MM.1S (cell line): ENCODE measurements around the gene FBF1.

ENCODE experiments used
- DNase-seq: peaks from one replicate; pipeline ENCODE4 v3.0.0-alpha.2; 2015
- H2AFZ ChIP-seq: fragments of 300-600 bp; sonication (generic); 2 replicates; pipeline ENCODE4 v1.6.0; 2016; ENCODE audit warnings: antibody characterized with exemption, low read length
- H3F3A ChIP-seq: fragments of 300-600 bp; sonication (generic); 2 replicates; pipeline ENCODE4 v1.6.1; 2016; ENCODE audit warnings: mild to moderate bottlenecking, antibody characterized with exemption, low read length, moderate library complexity, mixed read lengths; ENCODE audit not compliant: insufficient read depth
- H3K27ac ChIP-seq: fragments of 300-600 bp; sonication (generic); 2 replicates; pipeline ENCODE4 v1.5.1; 2016; ENCODE audit warnings: mild to moderate bottlenecking, low read length
- H3K27me3 ChIP-seq: fragments of 300-600 bp; sonication (generic); replicated peaks from 2 replicates; pipeline ENCODE4 v1.6.0; 2016; ENCODE audit warnings: low read length; ENCODE audit not compliant: insufficient read depth
- H3K36me3 ChIP-seq: fragments of 300-600 bp; sonication (generic); replicated peaks from 2 replicates; pipeline ENCODE4 v1.6.1; 2016; ENCODE audit warnings: mild to moderate bottlenecking, low read length, mixed read lengths; ENCODE audit not compliant: insufficient read depth
- H3K4me1 ChIP-seq: fragments of 300-600 bp; sonication (generic); 2 replicates; pipeline ENCODE4 v1.6.1; 2016; ENCODE audit warnings: low read length, mixed read lengths
- H3K4me2 ChIP-seq: fragments of 300-600 bp; sonication (generic); 2 replicates; pipeline ENCODE4 v1.6.0; 2016; ENCODE audit warnings: low read depth, low read length
- H3K4me3 ChIP-seq: fragments of 300-600 bp; sonication (generic); 2 replicates; pipeline ENCODE4 v1.5.1; 2016; ENCODE audit warnings: low read length, mixed read lengths
- H3K79me2 ChIP-seq: fragments of 300-600 bp; sonication (generic); 2 replicates; pipeline ENCODE4 v1.6.1; 2016; ENCODE audit warnings: mixed run types, low read length, mixed read lengths
- H3K9ac ChIP-seq: fragments of 300-600 bp; sonication (generic); 2 replicates; pipeline ENCODE4 v1.6.1; 2016; ENCODE audit warnings: low read length, mixed read lengths
- H3K9me2 ChIP-seq: fragments of 300-600 bp; sonication (generic); replicated peaks from 2 replicates; pipeline ENCODE4 v1.6.1; 2016; ENCODE audit warnings: mild to moderate bottlenecking, low read length, mixed read lengths; ENCODE audit not compliant: insufficient read depth
- H3K9me3 ChIP-seq: fragments of 300-600 bp; sonication (generic); replicated peaks from 2 replicates; pipeline ENCODE4 v1.6.1; 2016; ENCODE audit warnings: mild to moderate bottlenecking, low read length, mixed read lengths; ENCODE audit not compliant: insufficient read depth
- H4K20me1 ChIP-seq: fragments of 300-600 bp; sonication (generic); 2 replicates; pipeline ENCODE4 v1.6.1; 2016; ENCODE audit warnings: mild to moderate bottlenecking, low read length, moderate library complexity, mixed read lengths; ENCODE audit not compliant: insufficient read depth
- EZH2 ChIP-seq: fragments of 300-600 bp; sonication (generic); optimal IDR thresholded peaks from 2 replicates; pipeline ENCODE3; 2017; ENCODE audit warnings: low read depth, mild to moderate bottlenecking, antibody characterized with exemption, low read length, mixed read lengths
- EZH2phosphoT487 ChIP-seq: fragments of 300-600 bp; sonication (generic); IDR thresholded peaks from 2 replicates; pipeline ENCODE4 v1.6.1; 2018; ENCODE audit warnings: antibody characterized with exemption, low read length
- TF ChIP-seq, protein P1 (sequence below): fragments of 300-600 bp; sonication (generic); IDR thresholded peaks from 2 replicates; pipeline ENCODE4 v1.5.1; 2016; ENCODE audit warnings: antibody characterized with exemption, low read length, mixed read lengths

Gene FBF1

DNA sequence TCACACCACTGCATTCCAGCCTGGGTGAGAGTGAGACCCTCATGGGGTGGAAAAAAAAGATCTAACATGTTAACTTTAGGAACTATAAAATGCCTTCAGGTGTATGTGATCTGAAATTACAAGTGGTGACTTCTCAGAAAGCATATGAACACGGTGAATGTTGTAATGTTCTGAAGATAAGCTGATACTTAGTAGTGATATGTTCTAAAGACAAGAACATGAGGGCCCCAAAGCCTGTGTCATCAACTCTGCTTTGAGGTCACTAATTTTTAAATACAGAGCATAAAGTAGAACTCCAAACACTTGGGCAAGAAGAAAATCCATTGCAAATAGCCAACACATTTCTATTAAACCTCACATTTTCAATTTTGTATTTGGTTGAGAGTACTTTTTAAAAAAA, 2.6 kb upstream of the FBF1 start:
- Histone ChIP-seq H4K20me1 (no peaks in the 10 kb centered on the region), H3F3A (no peaks in the 10 kb centered on the region), H3K36me3 (no peaks in the 10 kb centered on the region), H3K27me3 (no peaks in the 10 kb centered on the region), H3K4me1 (peaks cover 6% of the 10 kb centered on the region), H3K9ac (no peak overlapping the region), H3K79me2 (no peaks in the 10 kb centered on the region), H3K9me3 (no peaks in the 10 kb centered on the region), H3K4me3 (no peak overlapping the region), H3K27ac (no peak overlapping the region), H2AFZ (no peak overlapping the region), H3K9me2 (no peaks in the 10 kb centered on the region), H3K4me2 (no peak overlapping the region)
- TF ChIP-seq EZH2 (no peak), EZH2phosphoT487 (no peak)
- no peak for DNase-seq

DNA sequence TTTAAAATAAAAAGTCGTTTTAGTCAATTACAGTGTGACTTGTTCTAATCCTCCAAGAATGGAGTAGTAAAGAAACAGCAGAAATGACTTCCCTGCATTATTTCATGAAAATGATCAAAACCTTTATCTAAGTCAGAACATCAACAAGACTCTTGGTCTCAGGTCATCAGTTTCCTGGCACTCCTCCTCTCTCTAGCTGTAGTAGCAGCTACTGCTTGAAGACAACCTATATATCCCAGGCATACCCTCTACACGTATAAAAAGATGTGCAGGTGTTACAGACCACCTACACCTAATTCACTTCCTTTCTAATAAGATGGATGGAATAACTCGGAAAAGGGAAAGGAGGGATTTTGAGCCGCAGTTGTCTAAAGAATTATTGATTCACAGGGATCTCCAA, 1.6 kb upstream of the FBF1 start:
- H3K9me2 ChIP-seq = no peaks in the 10 kb centered on the region
- no peak overlapping the region for H3K9ac ChIP-seq
- H4K20me1 ChIP-seq = no peaks in the 10 kb centered on the region
- H3K4me2 ChIP-seq = no peak overlapping the region
- DNase-seq = no peak
- H3K36me3 ChIP-seq = no peaks in the 10 kb centered on the region
- no peaks in the 10 kb centered on the region for H3K79me2 ChIP-seq
- H3K27ac ChIP-seq = no peak overlapping the region
- no peak overlapping the region for H3K4me3 ChIP-seq
- H2AFZ ChIP-seq = no peak overlapping the region
- TF ChIP-seq, protein P1, sequence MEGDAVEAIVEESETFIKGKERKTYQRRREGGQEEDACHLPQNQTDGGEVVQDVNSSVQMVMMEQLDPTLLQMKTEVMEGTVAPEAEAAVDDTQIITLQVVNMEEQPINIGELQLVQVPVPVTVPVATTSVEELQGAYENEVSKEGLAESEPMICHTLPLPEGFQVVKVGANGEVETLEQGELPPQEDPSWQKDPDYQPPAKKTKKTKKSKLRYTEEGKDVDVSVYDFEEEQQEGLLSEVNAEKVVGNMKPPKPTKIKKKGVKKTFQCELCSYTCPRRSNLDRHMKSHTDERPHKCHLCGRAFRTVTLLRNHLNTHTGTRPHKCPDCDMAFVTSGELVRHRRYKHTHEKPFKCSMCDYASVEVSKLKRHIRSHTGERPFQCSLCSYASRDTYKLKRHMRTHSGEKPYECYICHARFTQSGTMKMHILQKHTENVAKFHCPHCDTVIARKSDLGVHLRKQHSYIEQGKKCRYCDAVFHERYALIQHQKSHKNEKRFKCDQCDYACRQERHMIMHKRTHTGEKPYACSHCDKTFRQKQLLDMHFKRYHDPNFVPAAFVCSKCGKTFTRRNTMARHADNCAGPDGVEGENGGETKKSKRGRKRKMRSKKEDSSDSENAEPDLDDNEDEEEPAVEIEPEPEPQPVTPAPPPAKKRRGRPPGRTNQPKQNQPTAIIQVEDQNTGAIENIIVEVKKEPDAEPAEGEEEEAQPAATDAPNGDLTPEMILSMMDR = no peak
- no peak for TF ChIP-seq EZH2
- TF ChIP-seq EZH2phosphoT487 = no peak
- no peaks in the 10 kb centered on the region for H3K9me3 ChIP-seq
- H3K27me3 ChIP-seq = no peaks in the 10 kb centered on the region
- no peaks in the 10 kb centered on the region for H3F3A ChIP-seq
- peaks cover 6% of the 10 kb centered on the region for H3K4me1 ChIP-seq

DNA sequence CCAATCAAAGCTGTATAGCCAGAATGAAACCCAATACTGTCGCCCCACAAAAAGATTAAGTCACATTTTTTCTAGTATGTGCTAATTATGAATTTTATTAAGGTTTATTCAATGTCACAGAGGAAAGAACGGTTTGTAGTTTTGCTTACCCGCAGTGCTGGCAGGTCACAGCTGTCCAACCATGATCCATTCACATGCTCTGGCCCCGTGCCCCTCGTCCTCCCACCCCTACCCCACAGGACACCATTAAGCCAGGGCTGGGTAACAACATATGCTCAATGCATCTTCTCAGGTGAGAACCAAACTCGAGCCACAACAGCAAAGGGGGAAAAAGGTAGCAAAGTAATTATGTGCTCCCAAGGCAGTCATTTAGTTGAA, 589 bp upstream of the FBF1 start:
- no peaks in the 10 kb centered on the region for H3K79me2 ChIP-seq
- peak overlapping the region; percentile 88 for H3K4me3 ChIP-seq
- peak overlapping the region; percentile 84; the same call in 1 of the 2 replicates for H3K9ac ChIP-seq
- H3K4me2 ChIP-seq = peak overlapping the region; percentile 91
- H3F3A ChIP-seq = no peaks in the 10 kb centered on the region
- no peak for DNase-seq
- no peak overlapping the region for H3K27ac ChIP-seq
- H3K9me3 ChIP-seq = no peaks in the 10 kb centered on the region
- no peaks in the 10 kb centered on the region for H3K9me2 ChIP-seq
- H4K20me1 ChIP-seq = no peaks in the 10 kb centered on the region
- TF ChIP-seq, protein P1 = no peak
- TF ChIP-seq EZH2phosphoT487 (no peak), EZH2 (no peak)
- no peaks in the 10 kb centered on the region for H3K27me3 ChIP-seq
- H3K4me1 ChIP-seq = peaks cover 6% of the 10 kb centered on the region
- H3K36me3 ChIP-seq = no peaks in the 10 kb centered on the region
- peak overlapping the region; percentile 65 for H2AFZ ChIP-seq

DNA sequence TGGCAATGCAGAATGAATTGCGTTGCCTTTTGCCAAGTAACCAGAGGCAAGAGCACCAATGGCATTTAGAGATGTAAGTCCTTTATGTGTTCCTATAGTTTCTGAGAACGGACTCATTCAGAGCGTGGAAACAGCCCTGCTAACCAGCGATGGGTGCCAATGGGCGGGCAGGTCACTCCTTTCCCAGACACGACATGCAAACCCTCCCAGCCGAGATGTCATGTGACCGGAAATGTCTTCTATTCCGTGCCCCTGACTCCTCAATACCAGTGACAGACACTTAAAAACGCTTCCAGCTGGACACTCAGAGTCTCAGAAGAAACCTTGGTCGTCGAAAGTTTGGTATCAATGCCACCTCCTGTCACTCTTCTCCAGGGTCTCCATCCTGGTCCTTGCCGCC, 3.2 kb downstream of the FBF1 start:
- Histone ChIP-seq H4K20me1 (no peaks in the 10 kb centered on the region), H3K4me2 (no peak overlapping the region), H3K9me2 (no peaks in the 10 kb centered on the region), H3K4me1 (peaks cover 6% of the 10 kb centered on the region), H3K4me3 (no peak overlapping the region), H3K27ac (no peak overlapping the region), H3F3A (no peaks in the 10 kb centered on the region), H3K79me2 (no peaks in the 10 kb centered on the region), H3K9me3 (no peaks in the 10 kb centered on the region), H3K36me3 (no peaks in the 10 kb centered on the region), H2AFZ (no peak overlapping the region), H3K9ac (no peak overlapping the region), H3K27me3 (no peaks in the 10 kb centered on the region)
- TF ChIP-seq EZH2 (no peak), EZH2phosphoT487 (no peak)
- TF ChIP-seq, protein P1 = no peak
- DNase-seq = no peak
